GM12875 (cell line): ENCODE data around the gene MLXIP.
"Not testable (repeated sequence)": the region's sequence is repeated elsewhere in the genome, so short reads cannot be mapped to it uniquely, and the experiment has no call there.

Experiments used
- H3K4me3 ChIP-seq: one replicate; pipeline ENCODE4 v1.5.1; 2011; ENCODE audit warnings: low read depth, low read length, control low read depth
- TF ChIP-seq, protein P1 (sequence below): IDR thresholded peaks from 2 replicates; pipeline ENCODE4 v1.5.1; 2011; ENCODE audit warnings: low read depth, mild to moderate bottlenecking, control low read depth, inconsistent platforms, low read length, moderate library complexity, borderline replicate concordance; ENCODE audit not compliant: insufficient read depth

The MLXIP gene

DNA sequence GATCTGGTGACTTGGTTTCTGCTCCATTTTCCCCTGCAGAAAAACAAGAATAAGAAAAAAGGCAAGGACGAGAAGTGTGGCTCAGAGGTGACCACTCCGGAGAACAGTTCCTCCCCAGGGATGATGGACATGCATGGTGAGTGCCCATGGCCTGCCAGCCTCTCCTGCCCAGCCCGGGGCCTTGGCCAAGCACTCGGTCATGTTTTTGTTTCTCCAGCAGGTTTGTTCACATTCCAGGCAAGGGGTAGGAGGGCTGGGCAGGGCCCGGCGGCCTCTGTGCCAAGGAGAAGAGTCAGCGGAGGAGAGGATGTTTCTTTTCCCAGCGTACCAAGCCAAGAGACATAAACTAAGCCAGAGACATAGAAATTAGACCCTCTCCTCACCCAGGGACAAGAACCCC lies 43.3 kb upstream of the MLXIP start:
- no peak overlapping the region for H3K4me3 ChIP-seq
- TF ChIP-seq, protein P1, sequence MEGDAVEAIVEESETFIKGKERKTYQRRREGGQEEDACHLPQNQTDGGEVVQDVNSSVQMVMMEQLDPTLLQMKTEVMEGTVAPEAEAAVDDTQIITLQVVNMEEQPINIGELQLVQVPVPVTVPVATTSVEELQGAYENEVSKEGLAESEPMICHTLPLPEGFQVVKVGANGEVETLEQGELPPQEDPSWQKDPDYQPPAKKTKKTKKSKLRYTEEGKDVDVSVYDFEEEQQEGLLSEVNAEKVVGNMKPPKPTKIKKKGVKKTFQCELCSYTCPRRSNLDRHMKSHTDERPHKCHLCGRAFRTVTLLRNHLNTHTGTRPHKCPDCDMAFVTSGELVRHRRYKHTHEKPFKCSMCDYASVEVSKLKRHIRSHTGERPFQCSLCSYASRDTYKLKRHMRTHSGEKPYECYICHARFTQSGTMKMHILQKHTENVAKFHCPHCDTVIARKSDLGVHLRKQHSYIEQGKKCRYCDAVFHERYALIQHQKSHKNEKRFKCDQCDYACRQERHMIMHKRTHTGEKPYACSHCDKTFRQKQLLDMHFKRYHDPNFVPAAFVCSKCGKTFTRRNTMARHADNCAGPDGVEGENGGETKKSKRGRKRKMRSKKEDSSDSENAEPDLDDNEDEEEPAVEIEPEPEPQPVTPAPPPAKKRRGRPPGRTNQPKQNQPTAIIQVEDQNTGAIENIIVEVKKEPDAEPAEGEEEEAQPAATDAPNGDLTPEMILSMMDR: no peak

DNA sequence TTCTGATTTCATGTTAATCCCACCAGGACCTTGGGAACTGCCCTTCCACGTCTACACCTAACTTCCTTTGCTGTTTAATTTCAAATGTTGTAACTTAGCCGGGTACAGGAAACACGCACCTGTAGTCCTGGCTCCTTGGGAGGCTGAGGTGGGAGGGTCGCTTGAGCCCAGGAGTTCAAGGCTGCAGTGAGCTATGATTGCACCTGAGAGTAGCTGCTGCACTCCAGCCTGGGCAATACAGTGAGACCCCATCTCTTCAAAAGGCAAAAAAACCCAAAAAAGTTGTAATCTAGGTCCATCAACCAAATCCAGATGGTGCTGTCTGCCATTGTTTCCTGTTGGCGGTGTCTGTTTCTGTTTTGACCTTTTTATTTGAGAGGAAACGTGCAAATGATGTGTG lies 42.4 kb upstream of the MLXIP start:
- TF ChIP-seq, protein P1: no peak
- H3K4me3 ChIP-seq: no peak overlapping the region

DNA sequence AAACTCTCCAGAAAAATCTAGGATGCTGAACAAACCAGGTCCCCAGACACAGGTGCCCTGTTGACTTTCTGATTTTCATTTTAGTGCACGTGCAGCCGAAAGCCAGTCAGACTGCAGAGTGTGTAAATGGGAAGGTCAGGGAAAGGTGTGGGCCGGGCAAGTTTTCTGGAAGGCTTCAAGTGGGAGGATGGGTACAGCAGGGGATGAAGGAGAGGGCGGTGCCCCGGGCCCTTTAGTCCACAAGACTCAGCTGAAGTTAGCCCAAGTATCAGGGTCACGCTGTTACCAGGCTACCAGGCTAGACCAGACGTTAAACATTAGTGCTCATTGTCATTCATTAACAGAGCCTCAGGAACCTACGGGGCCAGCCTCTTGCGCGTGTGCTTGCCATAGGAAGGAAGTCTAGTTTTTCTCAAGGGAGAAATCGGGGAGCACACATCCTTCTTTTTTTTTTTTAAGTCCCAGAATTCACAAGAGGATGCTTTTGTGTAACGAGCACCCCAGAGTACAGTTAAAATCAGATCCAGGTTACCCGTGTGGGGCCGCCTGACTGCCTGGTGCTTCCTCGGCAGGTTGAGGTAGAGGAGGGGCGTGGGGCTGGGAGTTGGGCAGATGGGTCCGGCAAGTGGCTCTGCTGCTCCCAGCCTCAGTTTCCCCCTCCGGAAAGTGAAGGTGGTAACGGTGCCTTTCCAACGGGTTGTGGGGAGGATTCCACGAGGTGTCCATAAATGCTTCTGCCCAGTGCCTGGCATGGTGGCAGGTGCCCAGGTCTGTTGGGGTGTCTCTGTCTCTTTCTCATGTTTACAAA lies 37.8 kb upstream of the MLXIP start:
- H3K4me3 ChIP-seq: no peak overlapping the region
- TF ChIP-seq, protein P1: no peak

DNA sequence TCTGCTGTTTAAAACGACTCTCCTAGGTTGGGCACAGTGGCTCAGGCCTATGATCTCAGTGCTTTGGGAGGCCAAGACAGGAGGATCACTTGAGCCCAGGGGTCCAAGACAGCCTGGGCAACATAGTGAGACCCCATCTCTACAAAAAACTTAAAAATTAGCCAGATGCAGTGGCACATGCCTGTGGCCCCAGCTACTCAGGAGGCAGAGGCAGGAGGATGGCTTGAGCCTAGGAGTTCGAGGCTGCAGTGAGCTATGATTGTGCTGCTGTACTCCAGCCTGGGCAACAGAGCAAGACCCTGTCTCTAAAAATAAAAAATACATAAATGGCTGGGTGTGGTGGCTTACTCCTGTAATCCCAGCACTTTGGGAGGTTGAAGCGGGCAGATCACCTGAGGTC lies 37.1 kb upstream of the MLXIP start:
- not testable (repeated sequence) for H3K4me3 ChIP-seq

DNA sequence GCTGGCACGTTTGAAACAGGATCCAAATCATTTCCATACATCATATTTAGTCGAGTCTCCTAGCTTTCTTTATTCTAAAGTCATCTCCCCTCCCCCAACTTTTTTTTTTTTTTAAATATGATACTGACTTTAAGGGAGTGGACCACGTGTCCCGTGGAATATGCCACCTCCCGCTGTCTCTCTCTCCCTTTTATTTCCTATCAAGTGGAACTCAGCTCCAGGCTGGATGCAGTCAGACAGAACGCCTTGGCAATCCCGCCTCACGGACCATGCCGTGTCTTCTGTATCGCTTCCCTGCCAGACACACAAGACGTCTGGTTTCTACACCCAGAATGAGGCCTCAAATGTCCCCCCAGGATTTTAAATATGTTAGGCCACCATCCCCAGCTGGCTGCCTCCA lies 35.6 kb upstream of the MLXIP start:
- no peak overlapping the region for H3K4me3 ChIP-seq
- TF ChIP-seq, protein P1: no peak

DNA sequence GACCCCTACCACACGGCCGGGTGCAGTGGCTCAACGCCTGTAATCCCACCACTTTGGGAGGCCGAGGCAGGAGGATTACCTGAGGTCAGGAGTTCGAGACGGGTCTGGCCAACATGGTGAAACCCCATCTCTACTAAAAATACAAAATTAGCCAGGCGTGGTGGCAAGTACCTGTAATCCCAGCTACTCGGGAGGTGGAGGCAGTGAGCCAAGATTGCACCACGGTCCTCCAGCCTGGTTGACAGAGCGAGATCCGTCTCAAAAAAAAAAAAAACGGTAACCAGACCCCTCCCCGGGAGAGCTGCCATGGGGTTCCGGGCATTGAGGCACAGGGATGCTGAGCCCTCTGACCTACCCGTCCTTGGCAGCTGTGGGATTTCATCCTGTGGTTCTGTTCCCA lies 35.1 kb upstream of the MLXIP start:
- TF ChIP-seq, protein P1: no peak
- H3K4me3 ChIP-seq: no peak overlapping the region

DNA sequence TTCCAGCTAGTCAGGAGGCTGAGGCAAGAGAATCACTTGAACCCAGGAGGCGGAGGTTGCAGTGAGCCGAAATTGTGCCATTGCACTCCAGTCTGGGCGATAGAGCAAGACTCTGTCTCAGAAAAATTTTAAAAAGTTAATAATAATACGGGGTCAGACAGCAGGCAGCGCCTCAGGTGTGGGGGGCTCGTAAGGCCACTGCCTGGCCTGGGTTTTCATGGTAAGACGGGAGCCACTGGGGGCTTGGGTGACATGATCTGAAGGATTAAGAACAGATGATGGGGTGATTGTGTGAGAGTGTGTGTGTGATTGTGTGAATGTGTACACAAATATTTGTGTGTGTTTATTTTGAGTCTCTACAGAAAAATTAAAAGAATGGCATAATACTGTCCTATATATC lies 33.3 kb upstream of the MLXIP start:
- H3K4me3 ChIP-seq: no peak overlapping the region
- TF ChIP-seq, protein P1: no peak
